Activated B cell treated with CpG ODN at 0.5 μM for 24 hours (primary cell): ENCODE results near the gene SFSWAP. TPM values are rescaled to one million over a fixed set of nuclear protein-coding genes. Genes with fewer than 3 reads are reported as not detected.

Experiments
- ATAC-seq: fragments of 200-7000 bp; cut with Tn5 transposase; one replicate; pipeline ENCODE4 v1.10.0; 2021; ENCODE audit warnings: low read depth, mild to moderate bottlenecking, moderate library complexity
- CTCF ChIA-PET: fragments of 350-600 bp; sonication (Branson Sonifier 250); formaldehyde crosslinking; loops from one replicate; lab custom pipeline; 2021; ENCODE audit warnings: antibody characterized with exemption; lab: Charles Lee
- POLR2A ChIA-PET: fragments of 350-600 bp; sonication (Branson Sonifier 250); formaldehyde crosslinking; loops from one replicate; lab custom pipeline; 2021; ENCODE audit warnings: antibody characterized with exemption; lab: Charles Lee
- DNase-seq: peaks from one replicate; pipeline ENCODE4 v3.0.0; 2022
- H3K27ac Mint-ChIP-seq: one replicate; pipeline ENCODE4 v1.8.0; 2020; ENCODE audit warnings: mixed read lengths
- H3K27me3 Mint-ChIP-seq: one replicate; pipeline ENCODE4 v1.8.0; 2021; ENCODE audit warnings: mixed read lengths
- H3K36me3 Mint-ChIP-seq: one replicate; pipeline ENCODE4 v1.8.0; 2021; ENCODE audit warnings: low read depth, mixed read lengths
- H3K4me1 Mint-ChIP-seq: one replicate; pipeline ENCODE4 v1.8.0; 2021; ENCODE audit warnings: mixed read lengths
- H3K4me3 Mint-ChIP-seq: one replicate; pipeline ENCODE4 v1.8.0; 2020; ENCODE audit warnings: mild to moderate bottlenecking, mixed read lengths
- H3K9me3 Mint-ChIP-seq: one replicate; pipeline ENCODE4 v1.8.0; 2020; ENCODE audit warnings: mixed read lengths
- CTCF ChIP-seq: fragments of 200-600 bp; IDR thresholded peaks from one replicate; pipeline ENCODE4 v1.8.0; 2022; ENCODE audit warnings: antibody characterized with exemption, mild to moderate bottlenecking
- intact Hi-C: fragments of 100-400 bp; cut with micrococcal nuclease; formaldehyde crosslinking; loops from one replicate; pipeline ENCODE4 v1.15.1; 2024
- total RNA-seq: library from RNA; stranded (reverse); gene quantifications from 2 replicates; pipeline ENCODE4 v1.2.3, GENCODE V29; 2022

The SFSWAP gene
- total RNA-seq, 1 donor from 2014 or later, result 88.0 TPM

GRCh38 chr12:131770120-131770519, 59.2 kb downstream of the SFSWAP start:
- ATAC-seq, result no peak
- Mint-ChIP-seq H3K27ac (no peak overlapping the region), H3K4me3 (no peak overlapping the region), H3K27me3 (no peaks in the 10 kb centered on the region), H3K4me1 (peaks cover 82% of the 10 kb centered on the region), H3K36me3 (peaks cover 66% of the 10 kb centered on the region), H3K9me3 (no peaks in the 10 kb centered on the region)
- no peak for TF ChIP-seq CTCF
- ChIA-PET POLR2A (interaction anchor here (0.5 kb wide), 1 partner anchor 154 kb away, joined by 5 read pairs; no protein-coding TSS in a partner anchor), CTCF (no interaction called here)
- DNase-seq, result no peak
- intact Hi-C loops, result loop anchor here (5.0 to 10.0 kb wide), 2 partner anchors 58 to 155 kb away; partner anchors contain the start of genes PUS1 and SFSWAP

GRCh38 chr12:131771965-131772364, 61.1 kb downstream of the SFSWAP start:
- intact Hi-C loops, result loop anchor here (2.0 to 10.0 kb wide), 3 partner anchors 57 to 153 kb away; partner anchors contain the start of genes MMP17, PUS1 and SFSWAP
- ATAC-seq, result no peak
- Mint-ChIP-seq H3K4me1 (peaks cover 84% of the 10 kb centered on the region), H3K4me3 (no peak overlapping the region), H3K27ac (peak overlapping the region; percentile 53), H3K27me3 (no peaks in the 10 kb centered on the region), H3K9me3 (no peaks in the 10 kb centered on the region), H3K36me3 (peaks cover 57% of the 10 kb centered on the region)
- no peak for DNase-seq
- CTCF ChIA-PET, result interaction anchor here (0.8 kb wide), 1 partner anchor 17 kb away, joined by 3 read pairs; no protein-coding TSS in a partner anchor
- POLR2A ChIA-PET, result no interaction called here
- no peak for TF ChIP-seq CTCF

DNA sequence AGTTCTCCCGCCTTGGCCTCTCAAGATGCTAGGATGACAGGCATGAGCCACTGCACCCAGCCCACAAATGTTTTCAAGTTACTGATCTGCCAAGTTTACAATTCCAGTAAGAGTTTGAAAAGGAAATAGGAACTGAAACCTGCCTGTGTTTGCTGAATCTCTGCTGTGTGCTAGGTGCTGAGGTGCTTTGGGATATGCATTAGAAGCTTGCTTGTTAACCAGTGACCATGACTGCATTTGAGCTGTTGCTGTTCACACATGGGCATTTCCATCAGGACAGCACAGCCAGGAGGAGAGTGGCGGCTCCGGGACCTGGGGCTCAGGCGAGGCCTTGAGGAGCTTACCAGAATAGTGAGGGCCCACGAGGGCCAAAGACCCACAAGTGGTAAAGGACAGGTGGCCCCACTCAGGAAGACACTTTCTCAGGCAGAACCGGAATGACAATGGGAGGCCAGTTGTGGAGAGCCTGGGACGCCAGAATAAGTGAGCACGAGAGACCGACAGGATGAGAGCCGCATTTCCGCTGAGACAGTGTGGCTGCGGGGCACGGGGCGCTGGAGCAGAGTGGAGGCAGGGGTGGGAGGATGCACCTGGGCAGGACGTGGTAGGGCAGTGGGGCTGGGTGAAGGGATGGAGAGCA, 62.8 kb downstream of the SFSWAP start:
- Mint-ChIP-seq H3K9me3 (no peaks in the 10 kb centered on the region), H3K27me3 (no peaks in the 10 kb centered on the region), H3K36me3 (peaks cover 54% of the 10 kb centered on the region), H3K4me3 (peak overlapping the region; percentile 84), H3K4me1 (peaks cover 76% of the 10 kb centered on the region), H3K27ac (peak overlapping the region; percentile 98)
- ChIA-PET CTCF (interaction anchor here (1.3 to 1.9 kb wide), 3 partner anchors 10 to 55 kb away, joined by 4 to 7 read pairs (median 4); partner anchors contain the start of gene MMP17), POLR2A (interaction anchor here (0.6 to 3.9 kb wide), 5 partner anchors 8 to 176 kb away, joined by 3 to 18 read pairs (median 6); partner anchors contain the start of genes EP400 and SFSWAP)
- DNase-seq, result peak; percentile 49
- TF ChIP-seq CTCF, result no peak
- intact Hi-C loops, result loop anchor here (2.0 to 10.0 kb wide), 3 partner anchors 55 to 151 kb away; partner anchors contain the start of genes MMP17, PUS1 and SFSWAP
- peak; percentile 72 for ATAC-seq

DNA sequence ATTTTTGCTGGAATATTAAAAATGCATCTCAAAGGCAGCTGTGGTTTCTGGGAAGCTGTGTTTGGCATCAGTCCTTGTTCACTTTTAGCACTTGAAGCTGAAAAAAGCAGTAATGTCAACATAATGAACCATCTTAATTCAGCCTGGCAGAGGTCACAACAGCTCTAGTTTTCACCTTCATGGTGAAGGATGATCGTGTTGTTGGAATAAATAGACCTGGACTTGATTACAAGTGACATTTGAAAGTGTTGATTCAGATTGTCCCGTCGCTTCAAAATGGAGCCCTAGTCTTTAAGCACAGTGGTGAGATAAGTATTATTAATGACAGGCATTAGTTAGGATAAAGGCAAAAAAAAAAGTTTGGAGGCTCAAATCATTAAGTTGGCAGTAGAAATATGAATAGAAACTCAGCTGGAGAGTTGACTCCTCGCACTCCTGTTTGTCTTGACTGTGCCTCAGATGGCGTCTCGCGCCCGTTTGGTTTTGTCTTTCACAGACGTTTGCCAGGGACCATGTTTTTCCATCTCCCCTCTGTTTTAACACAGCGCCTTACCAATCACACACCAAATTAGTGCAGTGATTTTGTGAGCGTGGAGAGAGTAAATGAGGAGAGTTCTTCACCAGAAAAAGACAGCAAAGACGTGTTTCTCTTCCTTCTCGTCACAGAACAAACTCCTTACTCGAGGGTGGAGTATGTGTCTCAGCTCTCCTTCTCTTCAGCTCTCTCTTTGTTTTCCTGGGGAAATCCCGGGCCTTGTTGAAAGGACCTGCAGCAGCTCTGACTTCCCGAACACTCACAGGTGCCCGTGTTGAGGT, 63.9 kb downstream of the SFSWAP start:
- ChIA-PET CTCF (interaction anchor here (0.9 to 1.9 kb wide), 3 partner anchors 9 to 56 kb away, joined by 3 to 7 read pairs (median 4); partner anchors contain the start of gene MMP17), POLR2A (interaction anchor here (0.7 to 3.9 kb wide), 9 partner anchors 9 to 282 kb away, joined by 3 to 18 read pairs (median 9); partner anchors contain the start of gene SFSWAP)
- intact Hi-C loops, result loop anchor here (5.0 to 10.0 kb wide), 2 partner anchors 62 to 150 kb away; partner anchors contain the start of genes PUS1 and SFSWAP
- TF ChIP-seq CTCF, result no peak
- Mint-ChIP-seq H3K4me3 (peak overlapping the region; percentile 3), H3K36me3 (peaks cover 55% of the 10 kb centered on the region), H3K9me3 (no peaks in the 10 kb centered on the region), H3K27ac (peak overlapping the region; percentile 98), H3K27me3 (no peaks in the 10 kb centered on the region), H3K4me1 (peaks cover 70% of the 10 kb centered on the region)
- DNase-seq (no peak), ATAC-seq (no peak)
